Upper lobe of left lung (tissue), 4 donors: ENCODE results near the gene FRMPD4.

Experiments used
- EP300 ChIP-seq, 4 donors: sonication (generic); formaldehyde crosslinking; IDR thresholded peaks; one replicate each; pipeline ENCODE4 v1.5.1; 2017; ENCODE audit warnings: antibody characterized with exemption in 4 of 4, control low read depth in 2 of 4
- TF ChIP-seq, protein P1 (sequence below), 6 experiments: fragments of 450-650 bp in 4 of 6; fragments of 200-600 bp in 2 of 6; sonication (generic) in 2 of 6; IDR thresholded peaks; one replicate each; pipeline ENCODE4 v1.5.1; 2016 to 2019; ENCODE audit warnings: antibody characterized with exemption in 6 of 6

- TF ChIP-seq, protein P1, sequence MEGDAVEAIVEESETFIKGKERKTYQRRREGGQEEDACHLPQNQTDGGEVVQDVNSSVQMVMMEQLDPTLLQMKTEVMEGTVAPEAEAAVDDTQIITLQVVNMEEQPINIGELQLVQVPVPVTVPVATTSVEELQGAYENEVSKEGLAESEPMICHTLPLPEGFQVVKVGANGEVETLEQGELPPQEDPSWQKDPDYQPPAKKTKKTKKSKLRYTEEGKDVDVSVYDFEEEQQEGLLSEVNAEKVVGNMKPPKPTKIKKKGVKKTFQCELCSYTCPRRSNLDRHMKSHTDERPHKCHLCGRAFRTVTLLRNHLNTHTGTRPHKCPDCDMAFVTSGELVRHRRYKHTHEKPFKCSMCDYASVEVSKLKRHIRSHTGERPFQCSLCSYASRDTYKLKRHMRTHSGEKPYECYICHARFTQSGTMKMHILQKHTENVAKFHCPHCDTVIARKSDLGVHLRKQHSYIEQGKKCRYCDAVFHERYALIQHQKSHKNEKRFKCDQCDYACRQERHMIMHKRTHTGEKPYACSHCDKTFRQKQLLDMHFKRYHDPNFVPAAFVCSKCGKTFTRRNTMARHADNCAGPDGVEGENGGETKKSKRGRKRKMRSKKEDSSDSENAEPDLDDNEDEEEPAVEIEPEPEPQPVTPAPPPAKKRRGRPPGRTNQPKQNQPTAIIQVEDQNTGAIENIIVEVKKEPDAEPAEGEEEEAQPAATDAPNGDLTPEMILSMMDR (IDR thresholded peaks at IDR 0.05), result no peak
- no peak for TF ChIP-seq EP300 (IDR thresholded peaks at IDR 0.05)
These were observed 267.0 kb downstream of the FRMPD4 start for GRCh38 chrX:12405306-12405705.
